Measurements from ENCODE around the gene PRXL2B.
"Not testable (repeated sequence)": the region's sequence is repeated elsewhere in the genome, so short reads cannot be mapped to it uniquely, and the experiment has no call there.

PRXL2B gene

DNA sequence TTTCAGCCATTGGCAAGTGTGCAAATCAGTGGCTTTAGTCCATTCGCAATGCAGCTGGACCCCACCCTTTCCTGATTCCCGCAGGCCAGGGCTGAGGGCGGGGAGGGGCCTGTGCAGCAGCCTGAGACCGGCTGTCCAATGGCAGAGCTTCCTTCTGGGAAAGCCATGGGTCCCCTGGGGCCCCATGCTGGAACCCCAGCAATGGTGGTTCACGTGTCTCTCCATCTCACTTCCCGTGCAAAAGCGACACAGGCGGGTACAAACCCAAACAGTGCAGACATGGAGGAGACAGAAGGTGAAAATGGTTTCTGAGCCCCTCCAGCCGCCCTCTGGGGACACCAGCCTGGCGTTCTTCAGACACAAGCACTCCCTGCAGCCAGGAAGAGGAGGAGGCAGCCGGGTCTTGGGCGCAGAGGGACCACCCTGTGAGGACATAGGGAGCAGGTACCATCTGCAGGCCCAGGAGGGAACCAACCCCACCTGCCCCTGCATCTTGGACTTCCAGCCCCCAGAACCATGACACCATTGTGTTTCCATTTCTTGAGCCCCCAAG, 36.2 kb upstream of the PRXL2B start:
- not testable (repeated sequence) for DNase-seq (ENCODE audit: low spot score)

DNA sequence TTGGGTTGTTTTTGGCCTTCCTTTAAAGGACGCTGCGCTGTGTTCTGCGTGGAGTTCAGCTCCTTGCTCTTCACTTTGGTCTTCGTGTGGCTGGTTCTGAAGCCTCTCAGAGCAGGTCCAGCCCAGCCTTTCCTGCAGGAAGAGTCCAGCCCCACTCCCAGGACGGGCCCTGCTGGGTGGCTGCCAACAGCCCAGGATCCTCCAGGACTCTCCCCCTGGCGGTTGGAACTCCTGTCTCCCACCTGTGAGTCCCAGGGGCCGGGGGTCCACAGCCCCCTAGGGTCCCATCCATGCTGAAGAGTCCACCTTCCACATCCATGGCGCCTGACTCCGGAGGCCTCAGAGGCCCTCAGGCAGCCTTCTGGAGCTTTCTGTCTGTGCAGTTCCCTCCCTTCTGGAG, 35.0 kb upstream of the PRXL2B start:
- not testable (repeated sequence) for DNase-seq (ENCODE audit: low spot score)

DNA sequence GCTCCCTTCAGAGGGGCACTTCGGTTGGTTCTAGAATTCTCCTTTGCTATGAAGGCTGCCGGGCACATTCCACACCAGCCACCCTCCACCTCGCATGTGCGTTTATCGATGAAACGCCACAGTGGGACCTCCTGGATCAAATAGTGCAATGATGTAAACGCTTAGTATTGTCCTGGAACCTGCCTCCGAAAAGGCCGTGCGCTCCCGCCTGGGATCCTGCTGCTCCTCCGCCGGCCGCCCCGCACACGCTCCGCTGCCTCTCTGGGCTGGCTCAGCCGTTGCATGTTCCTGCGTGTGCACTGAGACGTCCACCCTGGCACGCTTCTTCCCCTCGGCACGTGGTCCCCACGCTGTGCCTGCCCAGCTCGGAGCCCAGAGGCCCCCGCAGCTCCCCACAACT, 34.4 kb upstream of the PRXL2B start:
- DNase-seq (ENCODE audit: low spot score) = no peak

DNA sequence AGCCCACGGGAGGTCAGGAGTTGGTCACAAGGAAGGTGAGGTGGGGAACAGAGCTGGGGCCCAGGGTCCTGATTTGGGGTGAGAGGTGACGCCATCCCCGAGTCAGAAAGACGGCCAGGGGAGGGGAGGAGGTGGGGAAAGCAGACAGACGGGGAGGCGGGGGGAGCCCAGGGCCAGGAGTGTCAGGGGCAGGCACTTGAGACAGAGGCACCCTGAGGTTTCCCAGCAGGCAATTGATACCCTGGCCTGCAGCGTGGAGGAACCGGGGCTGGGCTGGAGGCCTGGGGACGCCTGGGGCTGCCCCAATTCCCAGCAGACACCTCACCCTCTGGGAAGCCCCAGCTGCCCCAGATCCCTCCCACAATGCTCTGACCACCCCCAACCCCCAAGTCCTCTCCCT, 33.5 kb upstream of the PRXL2B start:
- not testable (repeated sequence) for DNase-seq (ENCODE audit: low spot score)

DNA sequence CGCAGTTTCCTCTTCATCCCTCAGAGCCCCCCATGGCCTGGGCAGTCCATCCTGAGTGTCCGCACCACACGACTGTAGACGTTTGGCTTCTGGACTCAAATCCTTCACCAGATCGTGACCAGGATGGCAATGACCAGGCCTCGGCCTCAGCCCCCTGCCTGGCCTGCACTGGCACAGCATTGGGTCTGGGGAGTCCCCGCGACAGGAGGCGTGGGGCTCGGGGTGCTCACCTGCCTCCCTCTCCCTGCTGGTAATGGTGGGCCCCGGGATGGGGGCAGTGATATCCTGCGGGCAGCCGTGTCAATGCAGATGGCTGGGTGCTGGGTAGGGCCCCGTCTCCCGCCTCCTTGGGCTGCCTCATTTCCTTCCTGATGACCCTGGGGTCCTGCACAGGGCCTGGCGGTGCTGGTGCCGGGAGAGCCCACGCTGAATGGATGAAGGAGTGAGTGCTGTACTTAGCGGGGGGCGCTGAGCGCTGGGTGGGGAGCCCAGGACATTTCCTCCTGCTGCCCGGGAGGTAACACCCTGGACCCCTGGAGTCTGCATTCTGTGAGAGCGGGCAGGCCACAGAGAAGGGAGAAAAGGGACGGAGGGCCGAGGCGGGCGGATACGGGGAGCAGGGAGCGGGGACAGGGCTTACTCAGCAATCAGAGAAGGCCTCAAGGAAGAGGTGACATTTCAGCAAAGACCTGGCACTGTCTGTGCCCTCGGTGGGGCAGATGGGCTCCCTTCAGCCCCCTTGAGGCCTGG, 32.5 kb upstream of the PRXL2B start:
- DNase-seq (ENCODE audit: low spot score) = no peak

DNA sequence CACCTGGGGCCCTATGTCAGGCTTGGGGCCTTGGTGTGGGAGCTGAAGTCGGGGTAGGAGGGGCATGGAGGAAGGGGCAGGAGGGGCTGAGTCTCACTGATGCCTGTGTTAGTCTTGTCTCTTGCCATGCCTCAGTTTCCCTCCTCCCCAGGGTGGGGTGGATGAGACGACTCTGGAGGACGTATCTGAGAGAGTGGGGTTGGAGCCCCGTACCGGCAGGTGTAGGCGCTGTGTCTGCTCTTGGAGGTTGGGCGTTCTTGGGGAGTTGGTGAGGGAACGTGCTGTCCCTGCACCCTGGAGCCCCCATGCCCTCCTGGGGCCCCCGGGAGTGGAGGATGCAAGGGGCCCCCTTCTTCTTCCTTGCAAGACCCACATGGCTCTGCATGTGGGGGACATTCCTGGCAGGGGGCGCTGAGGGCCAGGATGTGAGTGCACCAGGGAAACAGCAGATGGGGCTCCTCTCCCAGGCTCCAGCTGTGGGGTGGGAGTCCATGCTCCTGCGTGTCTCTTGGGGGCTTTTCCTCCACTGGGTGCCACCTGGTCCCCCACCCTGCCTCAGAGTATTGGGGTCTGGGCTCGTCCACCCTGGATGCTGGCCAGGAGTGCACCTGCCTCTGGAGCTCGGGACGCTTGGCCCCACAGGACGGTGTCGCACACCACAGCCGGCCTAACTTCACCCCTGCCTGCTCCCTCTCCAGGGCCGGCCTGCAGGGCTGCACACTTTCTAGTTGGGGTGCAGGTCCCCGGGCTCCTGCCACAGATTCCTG, 31.8 kb upstream of the PRXL2B start:
- no peak for DNase-seq (ENCODE audit: low spot score)

DNA sequence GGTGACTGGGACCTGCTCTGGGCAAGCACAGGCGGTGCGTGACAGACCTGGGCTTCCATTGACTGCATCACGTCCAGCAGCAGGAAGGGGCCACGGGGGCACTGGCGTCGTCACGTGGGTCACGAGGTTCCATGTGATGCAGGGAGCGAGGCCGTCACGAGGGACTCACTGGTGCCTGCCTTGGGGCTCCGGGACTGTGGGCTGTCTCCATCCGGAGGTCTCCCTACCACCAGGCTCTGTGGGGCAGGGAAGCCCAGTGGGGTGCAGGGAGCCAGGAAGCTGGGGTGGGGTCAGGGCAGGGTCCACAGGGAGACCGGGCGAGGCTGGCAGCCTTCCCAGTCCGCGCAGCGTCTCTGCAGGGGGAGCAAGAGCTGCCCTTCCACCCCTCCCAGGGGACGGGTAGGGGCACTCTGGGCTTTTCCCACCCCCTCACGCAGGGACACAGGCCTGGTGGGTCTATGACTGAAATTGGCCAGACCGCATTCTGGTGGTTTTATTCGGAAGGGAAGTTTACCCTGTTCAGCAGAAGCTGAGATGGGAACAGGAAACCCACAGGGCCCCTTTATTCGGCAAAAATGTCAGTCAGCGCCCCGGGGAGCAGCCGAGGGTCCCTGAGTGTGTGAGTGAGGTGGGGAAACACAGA, 30.8 kb upstream of the PRXL2B start:
- DNase-seq (ENCODE audit: low spot score) = peak; percentile 52

DNA sequence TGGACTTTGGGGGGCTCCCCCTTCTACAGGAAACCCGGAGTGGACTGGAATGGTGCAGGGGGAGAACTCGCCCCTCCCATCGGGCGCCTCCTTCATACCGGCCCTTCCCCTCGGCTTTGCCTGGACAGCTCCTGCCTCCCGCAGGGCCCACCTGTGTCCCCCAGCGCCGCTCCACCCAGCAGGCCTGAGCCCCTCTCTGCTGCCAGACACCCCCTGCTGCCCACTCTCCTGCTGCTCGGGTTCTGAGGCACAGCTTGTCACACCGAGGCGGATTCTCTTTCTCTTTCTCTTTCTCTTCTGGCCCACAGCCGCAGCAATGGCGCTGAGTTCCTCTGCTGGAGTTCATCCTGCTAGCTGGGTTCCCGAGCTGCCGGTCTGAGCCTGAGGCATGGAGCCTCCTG, 30.3 kb upstream of the PRXL2B start, which contains the start of gene TNFRSF14:
TNFRSF14 (plus strand) TSS at position 95 of the 401 bp plus-strand sequence; CDS start at position 389, 294 bp downstream.
- peak; percentile 61 for DNase-seq (ENCODE audit: low spot score)

DNA sequence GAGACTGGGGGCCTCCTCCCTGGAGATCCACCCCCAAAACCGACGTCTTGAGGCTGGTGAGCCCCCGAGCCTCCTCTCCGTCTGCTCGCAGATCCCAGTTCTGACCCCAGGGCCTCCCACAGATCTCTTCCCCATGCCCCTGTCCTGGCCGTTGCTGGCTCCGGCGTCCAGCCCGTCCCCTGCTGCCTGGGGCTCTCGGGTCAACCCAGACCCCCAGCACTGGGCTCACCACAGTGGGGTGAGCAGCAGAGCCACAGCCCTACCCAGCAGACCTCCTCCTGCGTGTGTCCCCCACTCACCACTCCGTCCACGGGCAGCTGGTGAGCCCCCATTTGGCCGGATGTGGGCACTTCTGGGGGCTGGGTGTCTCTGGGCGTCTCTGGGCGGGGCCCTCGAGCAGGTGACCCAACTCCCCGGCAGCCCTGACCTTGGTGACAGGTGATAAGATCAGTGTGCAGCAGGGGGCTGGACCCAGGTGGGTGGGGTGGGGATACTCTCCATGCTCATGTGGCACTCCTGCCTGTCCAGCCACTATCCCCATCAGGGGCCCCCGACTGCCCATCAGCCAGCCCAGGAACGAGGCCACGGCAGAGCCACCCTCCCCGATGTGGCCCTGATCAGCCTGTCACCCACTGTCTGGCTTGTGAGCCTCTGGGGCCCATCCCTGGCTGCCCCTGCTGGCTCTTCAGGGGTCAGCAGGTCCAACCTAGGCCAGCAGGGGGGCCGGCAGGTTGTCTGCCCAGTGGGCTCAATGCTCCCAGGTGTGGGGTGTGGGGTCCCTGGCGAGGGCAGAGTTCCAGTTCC, 29.7 kb upstream of the PRXL2B start:
- DNase-seq (ENCODE audit: low spot score) = no peak

DNA sequence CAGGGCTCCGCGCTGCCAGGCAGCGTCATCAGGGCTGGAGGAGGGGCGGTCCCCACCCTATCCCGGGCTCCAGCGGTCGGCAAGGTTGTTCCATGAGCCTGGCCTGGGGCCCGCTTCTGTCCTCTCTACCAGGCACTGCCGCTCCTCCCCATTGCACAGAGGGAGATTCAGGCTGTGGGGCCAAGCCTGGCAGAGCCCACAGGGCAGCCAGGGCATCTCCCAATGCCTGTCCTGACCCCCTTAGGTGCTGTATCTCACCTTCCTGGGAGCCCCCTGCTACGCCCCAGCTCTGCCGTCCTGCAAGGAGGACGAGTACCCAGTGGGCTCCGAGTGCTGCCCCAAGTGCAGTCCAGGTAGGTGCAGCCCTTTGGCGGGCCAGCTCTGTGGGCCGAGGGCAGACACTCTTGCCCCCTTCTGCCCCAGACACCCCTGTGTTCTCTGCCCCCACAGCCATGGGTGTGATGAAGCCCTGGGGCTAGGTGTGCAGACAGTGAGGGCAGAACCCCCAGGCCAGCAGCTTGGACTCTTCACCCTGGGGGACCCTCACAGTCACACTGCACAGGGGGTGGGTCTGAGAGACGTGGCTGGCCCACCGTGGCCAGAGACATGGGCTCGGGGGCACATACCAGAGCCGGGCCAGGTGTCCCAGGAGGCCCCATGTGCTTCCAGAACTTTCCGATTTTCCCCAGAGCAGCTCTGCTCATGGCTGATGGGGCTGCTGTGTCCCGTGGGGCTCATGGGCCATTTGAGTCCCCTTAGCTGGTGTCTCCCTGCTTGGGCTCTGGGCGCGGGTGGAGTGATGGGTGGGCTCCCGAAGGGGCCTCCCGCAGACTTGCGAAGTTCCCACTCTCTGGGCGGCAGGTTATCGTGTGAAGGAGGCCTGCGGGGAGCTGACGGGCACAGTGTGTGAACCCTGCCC, 28.8 kb upstream of the PRXL2B start:
- DNase-seq (ENCODE audit: low spot score) = no peak

DNA sequence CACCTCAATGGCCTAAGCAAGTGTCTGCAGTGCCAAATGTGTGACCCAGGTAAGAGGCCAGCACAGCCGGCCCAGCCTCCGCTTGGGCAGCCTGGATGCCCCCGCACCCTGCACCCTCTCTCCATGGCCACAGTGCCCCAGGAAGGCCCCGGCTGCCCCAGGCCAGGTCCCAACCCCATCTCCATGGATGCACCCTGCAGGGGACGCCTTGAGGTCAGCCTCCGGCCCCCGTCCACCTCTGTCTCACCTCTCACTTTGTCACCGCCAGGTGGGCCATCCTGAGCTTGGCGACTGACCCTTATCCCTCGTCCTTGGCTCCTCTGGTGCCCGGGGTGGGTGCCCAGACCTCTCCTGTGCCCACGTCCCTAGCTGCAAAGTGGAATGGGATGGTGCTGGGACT, 28.2 kb upstream of the PRXL2B start:
- DNase-seq (ENCODE audit: low spot score) = no peak

DNA sequence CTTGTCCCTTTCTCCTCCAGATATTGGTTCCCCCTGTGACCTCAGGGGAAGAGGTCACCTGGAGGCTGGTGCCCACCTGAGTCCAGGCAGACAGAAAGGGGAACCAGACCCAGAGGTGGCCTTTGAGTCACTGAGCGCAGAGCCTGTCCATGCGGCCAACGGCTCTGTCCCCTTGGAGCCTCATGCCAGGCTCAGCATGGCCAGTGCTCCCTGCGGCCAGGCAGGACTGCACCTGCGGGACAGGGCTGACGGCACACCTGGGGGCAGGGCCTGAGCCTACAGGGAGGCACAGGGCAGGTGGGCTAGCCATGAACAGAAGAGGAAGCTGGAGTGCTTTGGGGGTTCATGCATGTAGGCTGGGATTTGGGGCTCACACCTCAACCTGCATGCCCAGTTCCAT, 27.7 kb upstream of the PRXL2B start:
- no peak for DNase-seq (ENCODE audit: low spot score)

DNA sequence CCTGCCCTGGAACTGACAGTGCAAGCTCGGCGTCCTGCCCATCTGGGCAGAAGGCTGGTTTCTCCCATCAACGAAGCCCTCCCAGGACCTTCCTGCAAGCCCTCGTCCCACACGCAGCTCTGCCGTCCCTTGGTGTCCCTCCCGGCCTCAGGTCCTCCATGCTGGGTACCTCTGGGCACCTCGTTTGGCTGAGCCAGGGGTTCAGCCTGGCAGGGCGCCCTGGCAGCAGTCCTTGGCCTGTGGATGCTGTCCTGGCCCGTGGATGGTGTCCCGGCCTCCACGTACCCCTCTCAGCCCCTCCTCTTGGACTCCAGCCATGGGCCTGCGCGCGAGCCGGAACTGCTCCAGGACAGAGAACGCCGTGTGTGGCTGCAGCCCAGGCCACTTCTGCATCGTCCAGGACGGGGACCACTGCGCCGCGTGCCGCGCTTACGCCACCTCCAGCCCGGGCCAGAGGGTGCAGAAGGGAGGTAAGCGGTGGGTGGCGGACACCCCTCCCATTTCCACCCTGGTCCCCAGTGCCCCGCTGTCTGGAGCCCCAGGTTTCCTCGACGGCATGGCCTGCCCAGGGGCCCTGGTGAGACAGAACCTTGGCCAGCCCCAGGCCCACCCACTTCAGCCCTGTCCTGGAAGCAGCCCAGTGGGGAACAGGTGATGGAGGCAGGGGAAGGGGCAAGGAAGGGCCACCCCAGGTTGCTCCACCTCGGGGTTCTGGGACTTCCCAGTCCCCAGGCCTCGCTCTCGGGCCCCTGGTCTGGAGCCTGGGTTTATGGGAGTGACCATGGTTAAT, 26.9 kb upstream of the PRXL2B start:
- no peak for DNase-seq (ENCODE audit: low spot score)

DNA sequence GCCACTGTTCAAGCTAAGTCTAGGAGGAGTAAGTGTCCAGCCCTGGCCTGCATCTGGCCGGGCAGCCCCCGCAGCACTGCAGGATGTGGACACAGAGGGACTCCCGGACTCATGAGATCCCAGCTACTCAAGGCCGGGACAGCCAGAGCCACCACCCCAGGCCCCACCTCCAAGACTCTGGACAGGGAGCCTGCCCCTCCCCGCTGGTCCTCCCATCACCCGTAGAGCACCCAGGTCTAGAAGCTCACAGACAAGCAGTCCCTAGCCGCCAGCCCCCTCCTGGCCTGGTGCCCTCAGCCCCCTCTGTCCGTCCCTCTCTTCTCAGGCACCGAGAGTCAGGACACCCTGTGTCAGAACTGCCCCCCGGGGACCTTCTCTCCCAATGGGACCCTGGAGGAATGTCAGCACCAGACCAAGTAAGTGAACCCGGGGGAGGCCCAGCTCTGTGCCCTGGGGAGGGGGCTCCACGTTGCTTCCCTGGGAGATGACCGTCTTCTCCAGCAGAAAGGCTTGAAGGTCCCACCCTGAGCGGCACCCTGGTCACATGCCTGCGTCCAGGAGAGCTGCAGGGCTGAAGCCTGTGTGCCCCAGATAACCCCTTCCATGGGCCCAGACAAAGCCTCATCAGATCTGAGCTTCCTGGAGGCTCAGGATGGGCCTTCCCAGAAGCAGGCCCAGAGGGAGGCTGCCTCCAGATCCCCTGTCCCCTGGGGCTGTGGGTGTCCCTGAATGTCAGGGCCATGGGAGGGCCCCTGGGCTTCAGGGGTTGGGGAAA, 26.1 kb upstream of the PRXL2B start:
- DNase-seq (ENCODE audit: low spot score) = no peak

DNA sequence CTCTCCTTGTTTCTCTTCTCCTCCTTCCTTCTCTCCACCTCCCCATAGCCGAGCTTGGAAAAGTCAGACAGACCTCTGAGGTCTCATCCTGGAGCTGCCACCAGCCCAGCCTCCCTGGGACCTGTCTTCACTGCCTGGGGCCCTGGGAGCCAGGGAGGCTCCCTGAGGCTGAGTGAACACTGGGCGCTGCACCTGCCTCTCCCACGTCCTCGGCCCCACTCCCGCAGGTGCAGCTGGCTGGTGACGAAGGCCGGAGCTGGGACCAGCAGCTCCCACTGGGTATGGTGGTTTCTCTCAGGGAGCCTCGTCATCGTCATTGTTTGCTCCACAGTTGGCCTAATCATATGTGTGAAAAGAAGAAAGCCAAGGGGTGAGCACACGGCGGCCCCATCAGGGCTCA, 25.1 kb upstream of the PRXL2B start:
- DNase-seq (ENCODE audit: low spot score) = no peak

DNA sequence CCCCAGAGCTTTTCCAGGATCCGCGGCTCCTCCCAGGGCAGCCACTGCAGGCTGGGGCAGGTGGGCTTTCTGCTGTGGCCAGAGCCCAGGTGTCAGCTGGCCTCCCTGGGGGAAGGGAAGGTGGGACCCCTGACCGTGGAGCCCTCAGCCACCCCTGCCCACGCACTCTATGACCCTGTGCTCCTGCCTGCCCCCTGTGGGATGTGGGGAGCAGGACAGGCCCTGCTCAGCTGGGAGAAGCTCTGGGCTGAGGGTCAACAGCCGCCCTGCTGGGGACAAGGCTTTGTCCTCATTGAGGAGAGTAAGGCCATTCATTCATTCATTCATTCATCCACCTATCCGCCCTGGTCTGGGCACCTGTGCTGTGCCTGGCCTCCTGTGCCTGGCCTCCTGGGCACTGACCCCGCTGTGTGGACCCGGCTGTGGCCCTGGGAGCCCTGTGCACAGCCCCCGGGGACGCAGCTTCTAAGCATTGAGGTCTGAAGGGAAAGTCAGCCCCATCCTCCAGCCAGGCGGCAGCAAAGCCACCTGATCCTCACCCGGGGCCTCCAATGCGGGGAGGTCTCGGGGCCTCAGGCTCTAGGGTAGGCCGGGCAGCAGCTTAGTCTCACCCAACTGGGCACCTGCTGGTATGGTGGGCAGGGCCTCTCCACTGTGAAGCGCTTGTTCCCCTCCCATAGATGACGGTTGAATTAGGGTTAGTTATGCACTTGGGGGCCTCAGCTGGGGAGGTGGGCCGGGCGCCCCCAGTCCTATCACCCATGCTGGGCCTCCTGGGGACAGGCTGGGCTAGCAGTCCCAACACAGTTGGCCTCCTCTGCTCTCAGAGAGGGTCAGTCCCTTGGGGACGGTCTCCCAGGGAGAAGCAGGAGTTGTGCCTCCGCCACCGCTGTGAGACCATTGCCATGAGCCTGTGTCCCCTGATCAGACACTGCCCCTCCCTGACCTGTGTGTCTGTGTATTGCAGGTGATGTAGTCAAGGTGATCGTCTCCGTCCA, 24.4 kb upstream of the PRXL2B start:
- DNase-seq (ENCODE audit: low spot score) = no peak

DNA sequence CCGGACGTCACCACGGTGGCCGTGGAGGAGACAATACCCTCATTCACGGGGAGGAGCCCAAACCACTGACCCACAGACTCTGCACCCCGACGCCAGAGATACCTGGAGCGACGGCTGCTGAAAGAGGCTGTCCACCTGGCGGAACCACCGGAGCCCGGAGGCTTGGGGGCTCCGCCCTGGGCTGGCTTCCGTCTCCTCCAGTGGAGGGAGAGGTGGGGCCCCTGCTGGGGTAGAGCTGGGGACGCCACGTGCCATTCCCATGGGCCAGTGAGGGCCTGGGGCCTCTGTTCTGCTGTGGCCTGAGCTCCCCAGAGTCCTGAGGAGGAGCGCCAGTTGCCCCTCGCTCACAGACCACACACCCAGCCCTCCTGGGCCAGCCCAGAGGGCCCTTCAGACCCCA, 23.4 kb upstream of the PRXL2B start:
- DNase-seq (ENCODE audit: low spot score) = no peak
